Measurements from ENCODE around the gene VAT1L.
A peak's percentile ranks its signal among the peaks of the same experiment; 100 is the strongest.

VAT1L gene

GRCh38 chr16:77995843-77996455, 207.6 kb downstream of the VAT1L start:
- no peak overlapping the region for H3K4me3 Mint-ChIP-seq

GRCh38 chr16:77998350-77999023, 210.1 kb downstream of the VAT1L start:
- Mint-ChIP-seq H3K36me3 (no peaks in the 10 kb centered on the region), H3K9me3 (peaks cover 8% of the 10 kb centered on the region), H3K4me3 (no peak overlapping the region), H3K27me3 (peaks cover 7% of the 10 kb centered on the region), H3K27ac (no peak overlapping the region), H3K4me1 (no peaks in the 10 kb centered on the region)
- CTCF ChIA-PET: interaction anchor here (1.1 kb wide), 1 partner anchor 9 kb away, joined by 3 read pairs; no protein-coding TSS in a partner anchor
- no peak for DNase-seq

More at GRCh38 chr16:77995843-77996455, 207.6 kb downstream of the VAT1L start:
- H3K9me3 Mint-ChIP-seq: peaks cover 8% of the 10 kb centered on the region
- no peak for DNase-seq
- peaks cover 2% of the 10 kb centered on the region for H3K4me1 Mint-ChIP-seq
- no peaks in the 10 kb centered on the region for H3K36me3 Mint-ChIP-seq
- peaks cover 4% of the 10 kb centered on the region for H3K27me3 Mint-ChIP-seq
- no peak overlapping the region for H3K27ac Mint-ChIP-seq
- CTCF ChIA-PET: interaction anchor here (0.6 kb wide), 1 partner anchor 8 kb away, joined by 3 read pairs; no protein-coding TSS in a partner anchor

- no peak overlapping the region for H3K4me3 Mint-ChIP-seq
- peaks cover 4% of the 10 kb centered on the region for H3K9me3 Mint-ChIP-seq
- no peak for DNase-seq
- no peaks in the 10 kb centered on the region for H3K4me1 Mint-ChIP-seq
- H3K27me3 Mint-ChIP-seq: peaks cover 13% of the 10 kb centered on the region
- CTCF ChIA-PET: interaction anchor here (0.6 to 2.3 kb wide), 8 partner anchors 8 to 357 kb away, joined by 3 to 13 read pairs (median 4); no protein-coding TSS in a partner anchor
- H3K36me3 Mint-ChIP-seq: no peaks in the 10 kb centered on the region
- no peak overlapping the region for H3K27ac Mint-ChIP-seq
Observed at GRCh38 chr16:78001451-78002025, 213.2 kb downstream of the VAT1L start.

- DNase-seq: peak; percentile 82
- Mint-ChIP-seq H3K36me3 (no peaks in the 10 kb centered on the region), H3K27ac (no peak overlapping the region), H3K4me1 (no peaks in the 10 kb centered on the region), H3K4me3 (no peak overlapping the region), H3K9me3 (no peaks in the 10 kb centered on the region), H3K27me3 (peaks cover 13% of the 10 kb centered on the region)
- CTCF ChIA-PET: interaction anchor here (0.6 to 2.3 kb wide), 19 partner anchors 8 to 1599 kb away, joined by 3 to 13 read pairs (median 4); partner anchors contain the start of gene WWOX
Observed at GRCh38 chr16:78002915-78003538, 214.7 kb downstream of the VAT1L start.

- Mint-ChIP-seq H3K27ac (no peak overlapping the region), H3K36me3 (no peaks in the 10 kb centered on the region), H3K9me3 (no peaks in the 10 kb centered on the region), H3K27me3 (peaks cover 13% of the 10 kb centered on the region), H3K4me3 (no peak overlapping the region), H3K4me1 (no peaks in the 10 kb centered on the region)
- no peak for DNase-seq
- CTCF ChIA-PET: interaction anchor here (0.6 to 1.8 kb wide), 5 partner anchors 9 to 420 kb away, joined by 3 to 7 read pairs (median 4); no protein-coding TSS in a partner anchor
Observed at GRCh38 chr16:78004517-78004916, 216.2 kb downstream of the VAT1L start.

- H3K27me3 Mint-ChIP-seq: peaks cover 13% of the 10 kb centered on the region
- H3K27ac Mint-ChIP-seq: no peak overlapping the region
- H3K36me3 Mint-ChIP-seq: no peaks in the 10 kb centered on the region
- no peak overlapping the region for H3K4me3 Mint-ChIP-seq
- H3K9me3 Mint-ChIP-seq: no peaks in the 10 kb centered on the region
- peak; percentile 22 for DNase-seq
- no peaks in the 10 kb centered on the region for H3K4me1 Mint-ChIP-seq
- CTCF ChIA-PET: no interaction called here
Observed at GRCh38 chr16:78005881-78006280, 217.5 kb downstream of the VAT1L start.

GRCh38 chr16:78007121-78007520, 218.8 kb downstream of the VAT1L start:
- no peaks in the 10 kb centered on the region for H3K36me3 Mint-ChIP-seq
- no peak overlapping the region for H3K27ac Mint-ChIP-seq
- DNase-seq: no peak
- no peaks in the 10 kb centered on the region for H3K4me1 Mint-ChIP-seq
- peaks cover 13% of the 10 kb centered on the region for H3K27me3 Mint-ChIP-seq
- no peak overlapping the region for H3K4me3 Mint-ChIP-seq
- CTCF ChIA-PET: interaction anchor here (0.7 kb wide), 1 partner anchor 353 kb away, joined by 3 read pairs; no protein-coding TSS in a partner anchor
- no peaks in the 10 kb centered on the region for H3K9me3 Mint-ChIP-seq

GRCh38 chr16:78022347-78023060, 234.1 kb downstream of the VAT1L start, which contains the start of gene CLEC3A:
Gene CLEC3A, plus strand, starts transcription at chr16:78022548. Its CDS starts 79 bp downstream, at chr16:78022627.
- Mint-ChIP-seq H3K9me3 (no peaks in the 10 kb centered on the region), H3K27ac (no peak within 1 kb of the TSS), H3K4me1 (no peaks in the 10 kb centered on the region), H3K36me3 (no peaks in the 10 kb centered on the region), H3K4me3 (no peak within 1 kb of the TSS), H3K27me3 (peaks cover 10% of the 10 kb centered on the region)
- CTCF ChIA-PET: no interaction called here
- no peak for DNase-seq

- Mint-ChIP-seq H3K9me3 (no peaks in the 10 kb centered on the region), H3K36me3 (no peaks in the 10 kb centered on the region), H3K27ac (no peak overlapping the region), H3K4me1 (no peaks in the 10 kb centered on the region), H3K27me3 (peaks cover 10% of the 10 kb centered on the region), H3K4me3 (no peak overlapping the region)
- CTCF ChIA-PET: no interaction called here
- DNase-seq: no peak
Observed at GRCh38 chr16:78024159-78024558, 235.8 kb downstream of the VAT1L start.

GRCh38 chr16:78025631-78026030, 237.3 kb downstream of the VAT1L start:
- no peak for DNase-seq
- H3K36me3 Mint-ChIP-seq: no peaks in the 10 kb centered on the region
- H3K4me1 Mint-ChIP-seq: no peaks in the 10 kb centered on the region
- H3K9me3 Mint-ChIP-seq: no peaks in the 10 kb centered on the region
- no peak overlapping the region for H3K4me3 Mint-ChIP-seq
- no peak overlapping the region for H3K27ac Mint-ChIP-seq
- CTCF ChIA-PET: interaction anchor here (0.6 to 1.3 kb wide), 3 partner anchors 13 to 23 kb away, joined by 3 to 6 read pairs (median 4); no protein-coding TSS in a partner anchor
- peaks cover 13% of the 10 kb centered on the region for H3K27me3 Mint-ChIP-seq

- H3K27me3 Mint-ChIP-seq: peaks cover 14% of the 10 kb centered on the region
- DNase-seq: no peak
- no peak overlapping the region for H3K4me3 Mint-ChIP-seq
- no peak overlapping the region for H3K27ac Mint-ChIP-seq
- CTCF ChIA-PET: interaction anchor here (1.6 kb wide), 1 partner anchor 25 kb away, joined by 5 read pairs; no protein-coding TSS in a partner anchor
- no peaks in the 10 kb centered on the region for H3K36me3 Mint-ChIP-seq
- no peaks in the 10 kb centered on the region for H3K9me3 Mint-ChIP-seq
- H3K4me1 Mint-ChIP-seq: peaks cover 7% of the 10 kb centered on the region
Observed at GRCh38 chr16:78028018-78028417, 239.7 kb downstream of the VAT1L start.

All from activated naive CD4-positive, alpha-beta T cell treated with anti-CD3 and anti-CD28 coated beads, Interleukin-2, amount 10 ng/mL, durations not matched to agents 7 days and 5 days (primary cell).